SK-N-MC (cell line): Measurements from ENCODE around the gene KCNAB1.

ENCODE experiments used
- EZH2 ChIP-seq: fragments of 200-600 bp; sonication (generic); IDR thresholded peaks from one replicate; pipeline ENCODE4 v1.6.1; 2017; ENCODE audit warnings: antibody characterized with exemption
- FOXP2 ChIP-seq: optimal IDR thresholded peaks from 2 replicates; pipeline ENCODE3; 2011; ENCODE audit warnings: mild to moderate bottlenecking, moderate library complexity; ENCODE audit not compliant: insufficient read depth; ENCODE audit errors: extremely low read length, control extremely low read depth
- POLR2AphosphoS5 ChIP-seq: IDR thresholded peaks from 2 replicates; pipeline ENCODE4 v1.6.1; 2012; ENCODE audit warnings: mild to moderate bottlenecking, low read depth, low read length, borderline replicate concordance

DNA sequence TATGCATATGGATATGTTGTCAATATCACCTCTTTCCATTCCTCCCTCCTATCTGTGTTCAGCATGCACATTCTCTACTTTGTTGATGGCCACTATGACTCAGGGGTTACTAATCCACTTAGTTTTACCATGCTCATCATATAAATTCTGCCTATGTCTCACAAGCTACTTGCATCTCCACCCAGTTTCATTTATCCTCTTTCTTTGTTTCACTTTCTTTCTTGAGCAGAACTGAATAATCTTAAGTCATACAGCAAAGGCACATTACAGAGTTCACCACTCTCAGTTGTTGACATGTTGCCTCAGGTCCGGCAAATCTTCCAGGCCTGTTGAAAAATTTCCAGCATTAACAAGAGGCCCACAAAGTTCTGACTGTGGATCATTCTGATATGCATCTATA, 363.0 kb downstream of the KCNAB1 start:
- TF ChIP-seq EZH2: no peak
- TF ChIP-seq POLR2AphosphoS5: no peak
- TF ChIP-seq FOXP2: no peak
